RWPE1 (cell line): ENCODE data around the gene COL20A1.

Experiments used
- CTCF ChIA-PET: fragments of 350-600 bp; sonication (Branson Sonifier 250); formaldehyde crosslinking; extraction: SDS; loops from one replicate; lab custom pipeline; 2021; lab: Yijun Ruan, JAX
- POLR2A ChIA-PET: fragments of 400-600 bp; formaldehyde crosslinking; extraction: SDS; loops from one replicate; lab custom pipeline; 2020; ENCODE audit warnings: antibody characterized with exemption; ENCODE audit not compliant: low non-redundant PET; lab: Yijun Ruan, JAX
- DNase-seq: peaks from one replicate; pipeline ENCODE4 v3.0.0; 2012; ENCODE audit warnings: low spot score
- H3K27ac ChIP-seq: fragments of 450-650 bp; 2 replicates; pipeline ENCODE4 v1.5.1; 2017
- TF ChIP-seq, protein P1 (sequence below): fragments of 450-650 bp; conservative IDR thresholded peaks from 2 replicates; pipeline ENCODE4 v1.5.1; 2017; ENCODE audit warnings: low read depth, mild to moderate bottlenecking

Gene COL20A1

DNA sequence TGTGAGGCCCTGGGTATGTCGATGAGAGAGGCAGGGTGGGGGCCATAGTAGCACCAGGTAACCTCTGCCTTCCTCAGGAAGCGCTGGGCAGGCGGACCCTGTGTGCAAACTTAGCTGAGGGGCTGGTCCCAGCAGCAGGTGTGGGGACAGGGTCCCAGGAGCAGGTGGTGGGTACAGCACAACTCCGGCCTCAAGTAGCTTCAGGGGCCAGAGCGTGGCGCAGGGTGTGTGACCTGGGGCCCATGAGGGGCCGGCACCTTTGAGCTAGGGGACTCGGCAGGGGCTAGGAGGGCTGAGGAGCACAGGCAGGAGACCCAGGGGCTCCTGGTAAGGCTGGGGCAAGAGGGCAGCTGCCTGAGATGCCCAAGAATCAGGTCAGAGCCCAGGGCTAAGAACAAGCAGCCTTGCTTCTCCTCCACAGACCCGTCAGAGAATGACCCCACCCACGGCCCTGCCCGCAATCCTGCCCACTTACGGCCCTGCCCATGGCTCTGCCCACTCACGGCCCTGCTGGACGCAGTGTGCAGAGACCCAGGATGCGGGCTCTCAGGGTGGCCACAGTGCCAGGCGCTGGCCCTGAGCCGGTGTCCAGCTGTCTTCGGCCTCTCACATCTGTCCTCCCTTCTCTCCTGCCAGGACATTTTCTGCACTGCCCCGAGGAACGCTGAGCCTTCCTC lies 37.2 kb downstream of the COL20A1 start:
- ChIA-PET POLR2A (interaction anchor here (0.6 kb wide), 1 partner anchor 196 kb away, joined by 3 read pairs; no protein-coding TSS in a partner anchor), CTCF (interaction anchor here (0.6 to 1.2 kb wide), 7 partner anchors 9 to 709 kb away, joined by 3 to 8 read pairs (median 3); no protein-coding TSS in a partner anchor)
- TF ChIP-seq, protein P1, sequence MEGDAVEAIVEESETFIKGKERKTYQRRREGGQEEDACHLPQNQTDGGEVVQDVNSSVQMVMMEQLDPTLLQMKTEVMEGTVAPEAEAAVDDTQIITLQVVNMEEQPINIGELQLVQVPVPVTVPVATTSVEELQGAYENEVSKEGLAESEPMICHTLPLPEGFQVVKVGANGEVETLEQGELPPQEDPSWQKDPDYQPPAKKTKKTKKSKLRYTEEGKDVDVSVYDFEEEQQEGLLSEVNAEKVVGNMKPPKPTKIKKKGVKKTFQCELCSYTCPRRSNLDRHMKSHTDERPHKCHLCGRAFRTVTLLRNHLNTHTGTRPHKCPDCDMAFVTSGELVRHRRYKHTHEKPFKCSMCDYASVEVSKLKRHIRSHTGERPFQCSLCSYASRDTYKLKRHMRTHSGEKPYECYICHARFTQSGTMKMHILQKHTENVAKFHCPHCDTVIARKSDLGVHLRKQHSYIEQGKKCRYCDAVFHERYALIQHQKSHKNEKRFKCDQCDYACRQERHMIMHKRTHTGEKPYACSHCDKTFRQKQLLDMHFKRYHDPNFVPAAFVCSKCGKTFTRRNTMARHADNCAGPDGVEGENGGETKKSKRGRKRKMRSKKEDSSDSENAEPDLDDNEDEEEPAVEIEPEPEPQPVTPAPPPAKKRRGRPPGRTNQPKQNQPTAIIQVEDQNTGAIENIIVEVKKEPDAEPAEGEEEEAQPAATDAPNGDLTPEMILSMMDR: no peak
- H3K27ac ChIP-seq: no peak overlapping the region
- DNase-seq: no peak

DNA sequence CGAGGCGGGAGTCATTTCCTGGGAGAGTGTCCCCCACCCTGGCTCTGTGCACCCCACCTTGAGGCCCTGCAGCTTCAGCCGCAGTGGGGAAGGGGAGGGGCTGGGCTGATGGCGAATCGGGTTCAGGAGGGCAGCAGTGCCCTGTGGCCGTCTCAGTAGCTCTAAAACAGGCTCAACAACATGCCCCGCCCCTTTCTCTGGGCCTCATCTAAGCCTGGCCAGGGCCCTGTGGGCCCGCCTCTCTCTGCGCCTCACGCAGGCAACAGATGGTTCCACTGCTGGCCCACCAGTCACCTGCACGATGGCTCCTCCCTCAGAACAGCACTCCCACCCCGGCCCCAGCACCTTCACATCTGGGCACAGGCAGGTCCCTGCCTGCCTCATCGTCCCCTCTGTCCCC lies 38.0 kb downstream of the COL20A1 start:
- no peak for DNase-seq
- TF ChIP-seq, protein P1: no peak
- H3K27ac ChIP-seq: no peak overlapping the region
- CTCF ChIA-PET: interaction anchor here (0.6 to 1.2 kb wide), 4 partner anchors 21 to 708 kb away, joined by 3 to 5 read pairs (median 4); no protein-coding TSS in a partner anchor
- POLR2A ChIA-PET: no interaction called here

DNA sequence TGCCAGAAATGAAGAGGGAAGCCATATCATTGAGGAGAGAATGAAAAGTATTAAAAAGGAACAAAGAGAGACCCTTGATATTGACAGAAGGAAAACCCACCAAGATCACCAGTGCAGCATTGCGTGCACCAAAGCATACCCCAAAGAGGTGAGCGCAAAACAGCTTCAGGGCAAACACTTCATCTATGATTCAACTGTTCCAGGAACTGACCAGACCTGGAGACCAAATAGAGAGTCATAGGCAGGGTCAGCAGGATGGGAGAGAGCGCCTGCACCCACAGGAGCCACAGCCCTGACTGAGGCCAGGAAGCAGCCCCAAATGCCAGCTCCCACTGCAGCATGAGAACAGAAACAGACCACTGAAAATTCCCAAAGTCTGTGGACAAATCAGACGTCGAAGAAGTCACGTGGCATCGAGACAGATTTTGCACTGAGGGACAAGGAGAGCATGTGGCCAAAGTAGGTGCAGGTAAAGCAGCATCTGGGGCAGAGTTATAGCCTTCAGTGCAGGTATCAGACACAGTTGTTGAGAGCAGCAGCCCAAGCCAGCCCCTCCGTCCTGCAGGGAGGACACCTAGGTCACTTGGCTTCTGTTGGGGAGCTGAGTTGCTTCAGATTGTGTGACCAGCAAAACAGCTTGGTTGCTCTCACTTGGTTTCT lies 38.9 kb downstream of the COL20A1 start:
- POLR2A ChIA-PET: no interaction called here
- CTCF ChIA-PET: interaction anchor here (0.6 to 2.6 kb wide), 4 partner anchors 21 to 165 kb away, joined by 4 to 13 read pairs (median 4); no protein-coding TSS in a partner anchor
- DNase-seq: no peak
- TF ChIP-seq, protein P1: no peak
- H3K27ac ChIP-seq: no peak overlapping the region

DNA sequence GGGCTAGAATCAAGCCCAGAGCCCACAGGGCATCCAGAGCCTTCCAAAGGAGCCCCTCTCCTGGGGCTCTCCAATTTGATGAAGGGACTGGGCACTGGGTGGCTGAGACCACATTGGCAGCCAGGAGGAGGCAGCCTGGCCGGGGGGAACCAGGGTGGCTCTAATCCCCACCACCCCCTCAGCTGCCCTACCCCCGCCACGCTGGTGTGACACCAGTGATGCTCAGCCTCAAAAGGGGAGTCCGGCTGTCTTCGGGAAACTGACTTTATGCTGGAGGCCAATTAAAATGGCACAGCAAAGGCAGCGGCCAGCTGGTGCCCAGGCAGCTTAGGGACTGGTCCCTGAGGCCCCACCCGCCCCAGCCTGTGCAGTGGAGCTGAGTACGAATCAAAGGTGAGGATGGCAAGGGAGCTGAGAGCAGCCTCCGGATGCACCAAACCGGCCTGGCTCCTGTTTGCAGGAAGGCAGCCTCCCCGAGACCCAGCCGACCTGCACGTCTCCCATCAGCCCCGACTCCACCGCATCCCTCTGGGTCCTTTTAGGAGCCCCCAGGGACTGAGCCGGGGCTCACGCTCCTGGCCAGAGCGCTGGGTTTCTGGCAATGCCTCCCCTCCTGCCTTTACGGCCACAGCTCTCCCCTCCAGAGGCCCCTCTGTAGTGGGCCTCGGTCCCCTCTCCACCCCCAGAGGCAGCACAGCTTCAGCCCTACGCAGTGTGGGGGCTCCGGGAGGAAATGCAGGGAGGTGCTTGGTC lies 39.7 kb downstream of the COL20A1 start:
- ChIA-PET POLR2A (no interaction called here), CTCF (interaction anchor here (0.6 to 2.6 kb wide), 6 partner anchors 22 to 311 kb away, joined by 3 to 13 read pairs (median 4); no protein-coding TSS in a partner anchor)
- TF ChIP-seq, protein P1: no peak
- DNase-seq: no peak
- no peak overlapping the region for H3K27ac ChIP-seq

DNA sequence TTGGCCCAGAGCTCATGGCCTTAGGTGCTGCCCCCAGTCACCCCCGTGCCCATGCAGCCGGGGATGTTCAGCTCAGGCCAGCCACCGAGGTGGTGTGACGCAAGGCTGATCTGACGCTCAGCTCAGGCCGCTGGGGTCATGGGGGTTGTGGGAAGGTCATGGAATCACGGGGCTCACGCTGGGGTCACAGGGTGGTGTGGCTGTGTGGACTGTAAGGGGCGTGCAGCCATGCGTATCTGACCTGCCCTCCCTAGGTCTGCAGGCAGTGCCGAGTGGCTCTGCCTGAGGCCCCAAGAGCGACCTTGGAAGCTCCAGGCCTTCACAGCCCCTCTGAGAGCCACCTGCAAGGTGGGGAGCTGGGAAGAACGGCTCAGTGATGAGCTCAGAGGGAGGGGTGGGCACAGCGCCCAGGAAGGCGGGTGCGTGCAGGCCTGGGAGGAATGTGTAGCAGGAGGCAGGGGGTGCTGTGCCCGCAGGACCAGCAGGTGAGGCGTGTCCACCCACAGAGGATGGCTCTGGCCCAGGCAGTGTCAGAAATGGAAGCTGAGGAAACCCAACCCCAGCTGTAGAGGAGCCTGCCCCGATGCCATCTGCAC lies 40.4 kb downstream of the COL20A1 start:
- peak; percentile 54 for DNase-seq
- ChIA-PET POLR2A (interaction anchor here (0.5 kb wide), 1 partner anchor 10 kb away, joined by 4 read pairs; no protein-coding TSS in a partner anchor), CTCF (interaction anchor here (0.6 to 2.6 kb wide), 7 partner anchors 23 to 310 kb away, joined by 3 to 13 read pairs (median 4); no protein-coding TSS in a partner anchor)
- TF ChIP-seq, protein P1: no peak; the same call in 1 of the 2 replicates
- H3K27ac ChIP-seq: no peak overlapping the region
